NCI-H82 treated with DMSO at 0.1 percent for 48 hours (cell line): ENCODE results near the gene CXCR6.
A peak's percentile ranks its signal among the peaks of the same experiment; 100 is the strongest.

Source experiments
- DNase-seq: peaks from one replicate; lab custom pipeline; 2025; ENCODE audit not compliant: unreplicated experiment; lab: John Stamatoyannopoulos, UW

The CXCR6 gene

DNA sequence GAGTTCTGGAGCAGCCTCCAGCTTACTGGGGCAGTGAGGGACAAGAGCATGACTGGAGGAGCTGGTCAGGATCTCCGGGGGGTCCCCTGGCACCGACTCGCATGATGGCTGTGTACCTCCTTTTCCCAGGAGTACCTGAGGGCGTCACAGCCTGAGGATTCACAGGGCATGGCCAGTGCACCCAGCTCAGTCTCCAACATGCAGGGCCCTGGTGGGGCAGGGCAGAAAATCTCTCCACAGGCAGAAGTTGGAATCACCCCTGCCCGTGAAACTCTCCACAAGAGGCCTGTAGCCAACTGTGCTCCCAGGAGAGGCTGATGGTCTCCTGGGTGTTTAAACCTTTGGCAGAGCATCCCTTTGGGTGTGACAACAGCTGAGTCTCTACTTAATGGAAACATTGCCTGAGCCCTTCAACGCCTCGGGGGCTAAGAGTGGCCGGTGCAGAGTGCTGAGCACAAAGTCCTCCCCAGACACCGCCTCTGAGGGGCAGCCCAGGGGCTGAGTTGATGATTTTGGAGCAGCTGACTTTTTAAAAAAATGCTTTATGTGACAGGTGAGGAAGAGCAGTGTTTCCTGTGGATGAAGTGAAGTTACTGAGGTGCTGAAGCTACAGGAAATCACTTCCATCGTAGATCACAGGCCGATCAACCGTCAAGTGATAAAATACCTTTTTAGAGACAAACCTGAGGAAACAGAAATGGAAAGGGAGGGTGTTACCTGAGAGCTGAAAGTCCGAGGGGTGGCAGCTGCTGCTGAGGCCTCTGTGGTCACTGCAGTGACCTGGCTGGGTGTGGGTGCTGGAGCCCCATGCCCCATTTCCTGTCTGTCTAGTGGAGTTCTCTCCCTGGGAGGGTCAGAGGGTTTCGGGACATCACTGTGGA lies 21.9 kb upstream of the CXCR6 start:
- DNase-seq: no peak

DNA sequence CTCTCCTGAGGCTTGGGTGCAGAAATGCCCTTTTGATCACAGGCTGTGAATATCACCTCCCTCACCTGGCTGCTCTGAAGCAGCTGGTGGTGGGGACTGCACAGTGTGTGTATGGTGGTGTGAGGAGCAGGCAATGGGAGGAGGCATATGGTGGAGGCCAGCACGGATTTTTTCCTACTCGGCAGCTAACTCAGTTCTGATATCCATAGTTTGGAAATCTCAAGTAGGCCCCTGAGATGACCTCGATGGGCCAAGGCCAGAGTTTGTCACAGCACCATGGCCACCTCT lies 21.3 kb upstream of the CXCR6 start:
- DNase-seq: no peak

DNA sequence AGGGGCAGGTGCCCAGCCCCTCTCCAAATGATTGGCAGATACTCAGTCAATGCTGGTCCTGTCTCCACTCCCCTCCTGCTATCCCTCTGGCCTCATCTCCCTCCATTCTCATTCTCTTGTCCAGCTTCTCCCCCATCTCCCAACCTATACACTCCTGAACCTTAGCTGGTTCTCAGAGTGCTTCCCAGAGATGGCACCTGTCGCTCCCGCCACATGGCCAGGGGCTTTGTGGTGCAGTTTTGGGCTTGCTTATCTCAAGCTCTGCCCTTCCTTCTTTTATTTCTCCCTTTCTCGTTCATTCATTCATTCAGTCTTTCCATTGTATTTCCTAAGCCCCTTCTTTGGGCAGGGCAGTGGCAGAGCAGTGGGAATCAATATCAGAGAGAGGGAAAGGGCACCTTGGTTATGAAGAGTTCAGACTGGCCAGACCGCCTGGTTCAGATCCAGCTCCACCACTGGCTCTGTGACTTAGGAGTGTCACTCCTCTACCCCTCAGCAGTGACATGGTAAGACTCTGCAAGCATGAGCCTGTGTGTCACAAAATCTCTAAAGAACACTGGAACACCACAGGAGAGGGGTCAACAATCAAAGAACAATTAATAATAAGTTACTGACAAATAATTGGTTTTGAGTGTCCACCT lies 20.2 kb upstream of the CXCR6 start:
- DNase-seq: no peak

DNA sequence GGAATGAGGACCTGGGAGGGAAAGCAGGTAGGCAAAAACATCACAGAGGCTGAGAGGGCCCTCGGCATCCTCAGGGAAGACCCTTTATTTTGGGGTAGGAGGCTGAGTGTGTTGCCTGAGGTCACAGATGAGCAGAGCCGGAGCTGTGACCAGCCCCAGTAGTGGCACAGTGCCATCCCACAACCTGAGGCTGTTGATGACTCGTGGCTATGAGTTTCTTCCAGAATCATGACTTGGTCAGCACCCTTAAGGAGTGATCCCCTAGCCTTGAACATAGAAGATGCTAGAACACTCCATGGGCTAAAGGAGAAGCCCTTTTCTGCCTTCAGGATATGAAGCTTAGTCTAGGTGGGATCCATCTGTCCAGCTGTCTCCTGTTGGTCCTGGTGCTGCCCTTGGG lies 19.5 kb upstream of the CXCR6 start:
- DNase-seq: no peak

DNA sequence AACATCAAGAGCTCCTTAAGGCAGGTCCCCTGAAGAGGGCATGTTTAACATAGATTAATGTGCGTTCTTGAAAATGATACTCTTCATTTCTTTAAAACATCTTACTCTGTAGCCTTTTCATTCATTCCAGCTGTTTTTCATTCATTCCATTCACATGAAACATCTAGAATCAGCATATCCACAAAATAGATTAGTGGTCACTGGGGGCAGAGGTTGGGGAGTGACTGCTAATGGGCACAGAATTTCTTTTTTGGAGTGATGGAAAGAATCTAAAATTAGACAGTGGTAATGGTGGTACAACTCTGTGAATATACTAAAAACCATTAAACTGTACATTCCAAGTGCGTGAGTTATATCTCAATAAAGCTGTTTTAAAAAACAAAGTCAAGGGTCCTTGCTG lies 15.4 kb upstream of the CXCR6 start:
- no peak for DNase-seq

DNA sequence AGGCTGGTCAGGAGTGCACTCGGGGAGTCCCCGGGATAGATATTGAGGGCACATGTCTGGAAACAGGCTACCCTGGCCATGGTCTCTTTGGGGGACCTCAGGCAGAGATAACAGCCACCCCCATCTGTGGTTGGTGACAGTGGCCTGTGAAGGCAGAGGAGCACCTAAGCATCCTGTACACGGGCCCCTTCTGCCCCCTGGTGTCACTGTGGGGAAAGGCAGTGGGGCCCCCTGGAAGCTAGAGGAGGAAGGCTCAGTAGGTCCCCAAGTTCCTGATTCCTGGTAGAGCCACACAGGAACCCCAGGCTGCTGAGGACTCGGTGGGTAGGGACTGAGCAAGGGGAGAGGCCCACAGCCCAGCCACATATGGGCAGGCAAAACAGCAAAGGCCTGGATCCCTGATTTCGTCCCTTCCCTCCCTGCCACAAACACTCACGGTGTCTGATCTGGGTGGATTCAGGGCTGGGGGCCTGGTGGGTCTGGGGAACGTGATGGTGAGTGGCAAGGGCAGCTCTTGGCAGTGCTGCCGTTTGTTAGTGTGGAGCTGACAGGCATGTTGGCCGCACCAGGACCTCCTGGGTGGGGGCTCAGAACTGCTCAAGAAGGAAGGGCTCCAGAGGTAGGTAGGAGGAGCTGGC lies 14.1 kb upstream of the CXCR6 start:
- DNase-seq: no peak

DNA sequence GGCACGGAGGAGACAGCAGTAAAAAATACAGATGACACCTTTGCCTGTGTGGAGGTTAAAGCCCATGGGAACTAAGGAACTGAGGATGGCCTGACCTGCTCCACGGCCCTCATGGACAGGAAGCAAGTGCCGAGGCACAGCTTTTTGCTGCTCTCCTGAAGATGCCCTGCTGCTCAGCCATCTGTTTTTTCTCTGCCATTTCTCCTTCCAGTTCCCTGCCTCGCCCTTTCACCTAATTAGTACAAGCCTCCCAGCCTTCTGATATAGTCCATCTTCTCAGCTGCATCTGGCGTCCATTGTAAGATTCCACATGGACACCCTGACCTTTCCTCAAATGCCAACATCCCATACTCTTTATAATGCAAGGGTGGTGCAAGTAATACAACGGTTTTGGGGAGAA lies 11.8 kb upstream of the CXCR6 start:
- DNase-seq: no peak

DNA sequence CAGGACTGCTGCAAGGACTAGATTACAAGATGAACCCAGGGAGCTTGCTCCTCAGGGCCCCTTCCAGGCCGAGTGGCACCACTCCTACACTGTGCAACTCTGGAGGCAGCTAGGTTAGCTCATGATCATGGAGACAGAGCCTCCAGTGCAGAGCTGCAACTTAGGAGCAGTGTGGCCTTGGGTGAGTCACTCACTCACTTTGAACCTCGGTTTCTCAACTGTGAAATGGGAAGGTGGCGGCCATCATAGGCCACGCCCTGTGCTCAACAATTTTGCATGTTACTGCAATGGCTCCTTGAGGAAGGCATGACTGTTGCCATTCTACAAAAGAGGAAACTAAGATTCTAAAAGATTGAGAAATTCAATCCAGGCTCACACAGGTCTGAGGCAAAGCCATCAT lies 11.2 kb upstream of the CXCR6 start:
- DNase-seq: no peak

DNA sequence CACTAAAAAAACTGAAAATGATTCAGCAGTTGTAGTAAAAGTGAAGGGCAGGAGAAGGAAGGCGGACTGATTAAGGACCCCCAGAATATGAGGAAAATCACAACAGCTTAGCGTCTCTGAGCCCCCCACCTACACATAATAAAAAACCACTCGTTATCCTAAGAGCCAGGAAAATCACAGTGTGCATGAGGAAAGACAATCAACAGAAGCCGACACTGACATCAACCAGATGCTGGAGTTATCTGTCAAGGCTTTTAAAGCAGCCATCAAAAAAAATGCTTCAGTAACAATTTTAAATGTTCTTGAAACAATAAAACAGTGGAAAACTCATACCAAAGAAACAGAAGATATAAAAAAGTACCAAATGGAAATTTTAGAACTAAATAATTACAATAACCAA lies 9.7 kb upstream of the CXCR6 start:
- DNase-seq: no peak

DNA sequence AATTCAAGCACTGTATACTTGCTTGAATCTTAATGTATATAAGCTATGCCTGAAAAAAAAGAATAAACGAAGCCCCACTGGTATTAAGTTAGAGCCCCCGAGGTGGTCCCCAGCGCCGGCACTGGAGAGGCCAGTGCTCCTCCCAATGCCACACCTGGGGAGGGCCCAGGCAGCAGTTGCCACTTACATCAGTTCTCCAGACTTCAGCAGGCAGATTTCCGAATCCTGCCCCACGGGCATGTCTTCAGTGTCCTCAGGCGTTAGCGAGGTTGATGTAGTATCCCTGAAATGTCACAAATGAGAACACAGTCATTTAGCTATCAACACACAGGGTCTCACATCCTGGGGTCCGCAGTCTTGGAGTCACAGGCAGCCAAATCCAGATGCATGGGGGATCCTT lies 7.0 kb upstream of the CXCR6 start:
- no peak for DNase-seq

DNA sequence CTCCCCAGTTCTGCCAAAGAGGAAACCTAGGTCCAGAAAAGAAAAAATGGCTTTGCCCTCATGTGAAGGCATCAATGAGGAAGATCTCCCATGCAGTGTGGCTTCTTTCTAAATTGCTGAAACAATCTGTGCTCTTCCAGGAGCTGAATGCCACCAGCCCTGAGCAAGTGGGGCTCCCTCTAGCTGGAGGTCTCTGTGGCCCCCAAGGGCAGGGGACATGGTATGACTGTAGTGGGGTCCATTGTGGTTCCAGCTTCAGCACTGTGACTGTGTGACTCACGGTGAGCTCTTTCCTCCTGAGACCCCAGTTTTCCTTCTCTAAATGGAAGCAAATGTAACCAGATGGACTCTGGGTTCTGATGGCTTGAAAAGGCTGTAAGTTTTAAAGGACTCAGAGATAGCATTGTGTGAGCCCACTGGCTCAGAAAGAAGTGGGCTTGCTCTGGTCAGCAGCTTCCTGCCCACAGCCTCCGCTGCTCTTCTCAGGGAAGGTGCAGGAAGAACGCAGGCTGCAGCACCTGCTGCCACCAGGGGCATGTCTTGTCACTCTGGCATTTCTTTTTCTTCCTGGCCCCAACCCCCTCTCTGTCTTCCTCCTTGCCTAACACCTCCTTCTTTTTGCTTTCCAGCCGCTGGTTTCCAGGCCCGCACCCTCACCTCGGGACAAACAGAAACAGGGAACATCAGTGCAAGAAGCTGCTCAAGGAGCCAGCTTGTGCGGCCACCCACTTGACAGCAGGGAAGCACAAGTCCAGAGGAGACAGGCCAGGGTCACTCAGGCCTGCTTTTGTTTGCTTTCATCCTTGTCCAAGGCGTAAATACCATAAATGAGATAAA lies 5.8 kb upstream of the CXCR6 start:
- no peak for DNase-seq

DNA sequence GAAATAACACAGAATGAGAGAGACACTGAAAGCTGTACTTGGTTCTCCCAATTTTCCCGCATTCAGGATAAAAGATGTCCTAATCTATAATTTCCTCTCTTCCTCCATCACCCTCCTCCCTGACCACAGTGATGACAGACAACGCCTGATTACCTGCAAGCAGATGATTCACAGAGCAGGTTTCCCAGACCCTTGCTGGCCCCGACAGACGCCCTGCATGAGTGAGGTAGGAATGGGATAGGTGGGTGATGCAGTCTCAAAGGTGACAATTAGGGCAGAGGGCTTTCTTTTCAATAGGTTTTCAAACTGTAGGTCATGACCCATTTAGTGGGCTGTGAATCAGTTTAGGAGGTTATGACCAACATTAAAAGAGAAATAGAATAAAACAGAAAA lies 5.2 kb upstream of the CXCR6 start:
- no peak for DNase-seq

DNA sequence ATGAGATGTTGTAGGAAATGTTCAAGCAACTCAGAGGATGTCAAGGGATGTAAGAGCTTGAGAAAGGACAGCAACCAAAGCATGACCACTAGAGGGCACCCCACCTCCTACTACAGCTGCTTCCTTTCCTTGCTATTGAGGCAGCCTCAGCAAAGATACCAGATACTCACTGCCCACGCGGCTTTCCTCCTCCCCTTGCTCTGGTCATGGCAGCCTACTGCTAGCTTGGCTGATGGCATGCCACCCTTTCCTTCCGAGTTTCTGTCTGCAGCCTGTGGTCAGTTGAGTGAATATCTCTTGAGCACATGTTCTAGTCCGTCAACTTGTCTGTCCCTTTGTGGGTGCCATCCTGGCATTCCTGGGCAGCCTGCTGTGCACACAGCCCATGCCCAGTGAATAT lies 4.4 kb upstream of the CXCR6 start:
- peak; percentile 52 for DNase-seq

DNA sequence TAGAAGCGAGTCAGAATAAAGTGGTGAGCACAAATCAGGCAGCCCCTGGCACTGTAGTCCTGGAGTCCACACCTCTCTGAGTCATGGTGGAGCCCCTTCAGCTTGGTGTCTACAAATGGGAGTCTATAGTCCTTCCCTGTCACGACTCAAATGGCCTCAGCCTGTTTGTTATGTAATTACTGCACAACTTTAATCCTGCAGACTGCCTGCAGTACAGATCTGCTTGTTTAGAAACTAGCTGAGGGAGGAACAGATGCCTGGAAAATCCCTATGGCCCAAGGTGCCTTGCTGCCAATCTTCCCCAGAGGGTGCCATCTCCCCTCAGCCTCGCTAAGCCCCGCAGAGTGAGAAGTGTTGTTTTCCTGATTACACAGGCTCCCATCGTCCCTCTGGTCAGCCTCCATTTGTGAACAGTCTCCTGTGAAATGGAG lies 3.9 kb upstream of the CXCR6 start:
- DNase-seq: peak; percentile 32

DNA sequence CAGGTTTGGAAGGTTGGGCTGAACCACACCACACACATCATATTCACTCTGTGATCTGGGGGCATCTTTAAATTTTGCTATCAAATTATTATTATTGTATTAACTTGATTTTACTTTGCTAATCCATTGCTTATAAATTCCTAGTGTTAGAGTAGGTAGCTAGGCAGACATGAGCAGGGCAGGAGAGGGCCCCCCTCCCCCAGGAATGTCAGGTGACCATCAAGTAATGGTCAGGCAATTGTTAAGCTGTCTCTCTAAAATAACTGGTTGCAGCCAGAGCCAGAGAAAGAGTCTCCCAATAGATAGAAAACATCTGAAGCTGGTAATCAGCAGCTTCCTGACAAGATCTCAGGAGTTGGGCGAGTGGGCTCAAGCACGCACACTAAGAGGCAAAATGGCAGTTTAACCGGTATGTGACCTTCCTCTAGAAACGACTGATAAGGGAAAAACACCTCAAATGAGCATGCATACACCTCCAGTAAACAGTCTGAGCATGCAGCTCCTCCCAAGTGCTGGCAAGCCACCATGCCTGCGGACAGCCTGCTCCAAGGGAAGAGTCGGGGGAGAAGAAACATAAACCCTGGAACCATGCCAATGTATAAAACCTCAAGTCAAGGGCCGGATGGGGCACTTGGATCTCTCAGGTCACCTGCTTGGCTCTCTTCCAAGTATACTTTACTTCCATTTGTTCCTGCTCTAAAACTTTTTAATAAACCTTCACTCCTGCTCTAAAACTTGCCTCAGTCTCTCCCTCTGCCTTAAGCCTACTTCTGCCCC lies 3.1 kb upstream of the CXCR6 start:
- no peak for DNase-seq

DNA sequence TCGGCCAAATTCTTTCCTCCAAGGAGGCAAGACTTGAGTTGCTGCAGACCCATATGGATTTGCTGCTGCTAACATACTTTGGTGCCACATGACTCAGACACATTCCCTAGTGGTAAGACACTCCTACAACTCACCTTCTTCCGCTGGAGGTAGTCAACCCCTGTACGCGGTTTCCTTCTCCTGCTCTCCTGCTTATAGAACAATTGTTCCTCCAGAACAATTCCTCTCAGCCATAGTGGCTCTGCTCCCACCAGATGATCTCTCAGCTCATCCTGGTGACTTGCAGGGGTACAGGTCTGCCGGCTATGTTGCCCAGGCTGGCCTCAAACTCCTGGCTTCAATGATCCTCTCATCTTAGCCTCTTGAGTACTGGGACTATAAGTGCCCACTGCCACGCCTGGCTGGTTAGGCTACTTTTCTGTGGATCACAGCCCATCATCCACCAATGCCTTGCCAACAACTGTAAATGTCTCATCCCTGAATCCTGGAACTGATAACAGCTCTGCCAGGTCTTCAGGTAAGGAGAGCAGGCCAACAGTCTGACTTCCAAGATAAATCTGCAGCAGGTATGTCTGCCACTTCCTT lies 2.4 kb upstream of the CXCR6 start:
- DNase-seq: no peak

DNA sequence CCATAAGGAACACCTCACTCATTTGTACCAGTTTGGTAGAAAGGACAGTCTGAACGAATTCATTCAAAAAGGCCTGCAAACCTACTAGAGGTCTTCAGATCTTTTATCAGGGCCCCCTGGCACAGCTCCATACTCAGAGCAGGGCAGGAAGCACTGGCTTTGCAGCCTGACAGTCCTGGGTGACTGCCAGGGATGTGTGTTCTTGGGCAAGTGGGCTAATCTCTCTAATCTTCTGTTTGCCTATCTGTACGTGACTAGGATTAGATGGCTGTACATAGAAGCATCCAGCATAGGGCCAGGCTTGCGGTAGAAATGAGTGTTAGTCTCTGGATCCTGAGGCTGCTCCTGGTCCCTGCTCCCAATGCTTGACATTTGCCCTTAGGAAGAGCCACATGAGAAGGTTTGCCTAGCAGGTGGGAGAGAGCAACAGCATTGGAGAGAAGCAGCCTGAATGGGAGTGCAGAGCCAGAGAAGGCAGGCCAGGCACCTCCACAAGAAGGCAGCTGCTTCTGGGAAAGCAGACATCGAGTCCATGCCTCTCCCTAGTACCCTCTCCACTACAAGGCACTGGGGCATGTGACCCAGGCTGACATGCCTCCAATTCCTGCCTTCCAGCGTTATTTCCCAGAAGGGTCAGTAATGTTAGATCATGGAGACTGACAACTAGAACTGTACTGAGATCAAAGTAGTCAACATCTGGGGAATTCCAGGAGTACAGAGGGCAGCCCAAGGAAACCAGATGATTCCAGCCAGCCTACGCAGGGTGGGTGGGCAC lies 1.0 kb upstream of the CXCR6 start:
- peak; percentile 65 for DNase-seq

DNA sequence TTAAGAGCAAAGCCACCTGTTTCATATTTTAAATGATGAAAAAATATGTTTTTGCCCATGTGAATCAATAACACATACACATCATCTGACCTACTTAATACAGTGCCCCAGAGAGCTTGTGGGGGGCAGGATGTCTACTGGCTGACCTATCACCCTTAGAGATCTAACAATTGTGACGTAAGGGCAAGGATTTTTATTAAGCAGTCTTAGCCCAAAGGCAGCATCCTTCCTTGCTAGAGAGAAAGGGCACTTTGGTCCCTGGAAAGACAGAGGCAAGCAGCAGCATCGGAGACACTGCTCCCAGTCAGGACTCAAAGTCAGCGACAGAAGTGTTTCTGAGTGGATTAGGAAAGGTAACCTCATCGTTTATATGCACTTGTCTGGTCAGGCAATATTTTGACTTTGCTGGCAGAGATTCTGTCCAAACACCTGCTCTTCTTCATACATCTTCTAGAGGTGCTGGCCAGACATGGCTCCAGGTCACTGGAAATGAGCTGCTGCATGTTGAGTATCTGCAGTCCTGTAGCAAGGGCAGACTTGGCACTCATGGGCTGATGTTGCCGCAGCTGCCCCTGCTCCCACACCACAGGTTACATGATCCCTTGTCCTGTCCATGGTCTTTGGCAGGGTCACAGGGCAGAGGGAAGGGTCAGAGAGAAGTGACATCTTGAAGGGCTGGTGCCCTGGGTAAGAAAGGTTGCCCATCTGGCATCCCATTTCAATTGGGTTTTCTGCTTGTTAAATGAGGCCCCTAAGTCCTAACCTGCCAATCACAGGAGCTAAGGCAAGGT lies 1.8 kb downstream of the CXCR6 start:
- DNase-seq: no peak

DNA sequence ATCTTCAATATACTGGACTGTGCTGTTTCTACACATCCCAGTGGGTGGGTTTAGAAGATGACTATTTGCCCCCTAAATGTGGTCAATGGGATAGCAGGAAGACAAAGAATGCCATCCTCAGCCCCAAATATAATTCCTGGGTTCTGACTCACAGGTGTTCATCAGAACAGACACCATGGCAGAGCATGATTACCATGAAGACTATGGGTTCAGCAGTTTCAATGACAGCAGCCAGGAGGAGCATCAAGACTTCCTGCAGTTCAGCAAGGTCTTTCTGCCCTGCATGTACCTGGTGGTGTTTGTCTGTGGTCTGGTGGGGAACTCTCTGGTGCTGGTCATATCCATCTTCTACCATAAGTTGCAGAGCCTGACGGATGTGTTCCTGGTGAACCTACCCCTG lies 3.0 kb downstream of the CXCR6 start:
- DNase-seq: no peak
